Posterior vena cava (tissue), 2 donors: ENCODE data around the gene SLIT2. TPM values are rescaled to one million over a fixed set of nuclear protein-coding genes. Genes with fewer than 3 reads are reported as not detected.

Experiments used
- DNase-seq: peaks from one replicate; pipeline ENCODE4 v3.0.0-alpha.2; 2020; ENCODE audit warnings: low spot score
- intact Hi-C, 2 donors: fragments of 100-400 bp; cut with DNase I; formaldehyde crosslinking; loops; one replicate each; pipeline versions ENCODE4 v1.14.1 to v1.14.2; 2022 to 2023
- total RNA-seq, 2 donors: library from RNA; stranded (reverse); fragmentation: NEBNext Ultra II Directional; extraction: Animal tissue kit (Norgen Biotek cat#: 25700); gene quantifications; one replicate each; pipeline ENCODE4 v1.2.1, GENCODE V29; 2021
- donor health status: DM: yes; HTN: yes; CAD: no.
- donor health status: DM: yes; HTN: yes; CAD: no.

SLIT2 gene
- total RNA-seq, 2 donors from 2014 or later = 29.6 to 55.5 TPM

- intact Hi-C loops = no loop called here
- no peak for DNase-seq
Measured at GRCh38 chr4:20297783-20298182, 46.1 kb downstream of the SLIT2 start.

- intact Hi-C loops = no loop called here
- DNase-seq = no peak
Measured at GRCh38 chr4:20298455-20298854, 46.8 kb downstream of the SLIT2 start.

GRCh38 chr4:20298986-20299385 lies 47.3 kb downstream of the SLIT2 start:
- intact Hi-C loops = no loop called here
- no peak for DNase-seq

GRCh38 chr4:20299515-20299914 lies 47.8 kb downstream of the SLIT2 start:
- intact Hi-C loops = no loop called here

GRCh38 chr4:20301161-20301560 lies 49.5 kb downstream of the SLIT2 start:
- intact Hi-C loops = no loop called here
- DNase-seq = no peak

More at GRCh38 chr4:20299515-20299914, 47.8 kb downstream of the SLIT2 start:
- DNase-seq = no peak
